SK-N-SH treated with all-trans-retinoic acid at 6 μM for 48 hours (cell line): ENCODE data around the gene DOLK.

Experiments
- ARNTL ChIP-seq: fragments of 450-650 bp; formaldehyde crosslinking; IDR thresholded peaks from 2 replicates; pipeline ENCODE4 v1.5.0; 2020; ENCODE audit warnings: low read depth, mild to moderate bottlenecking, moderate library complexity, borderline replicate concordance
- BACH2 ChIP-seq: fragments of 250-450 bp; sonication (Bioruptor Pico); IDR thresholded peaks from 2 replicates; pipeline ENCODE4 v1.9.0; 2021; ENCODE audit warnings: mild to moderate bottlenecking, borderline replicate concordance
- CREB5 ChIP-seq: fragments of 250-450 bp; sonication (Bioruptor Pico); IDR thresholded peaks from 2 replicates; pipeline ENCODE4 v1.5.1; 2020; ENCODE audit warnings: low read depth, mild to moderate bottlenecking, moderate library complexity
- CSDC2 ChIP-seq: fragments of 250-450 bp; sonication (Bioruptor Pico); IDR thresholded peaks from 2 replicates; pipeline ENCODE4 v1.5.0; 2020; ENCODE audit warnings: mild to moderate bottlenecking, moderate library complexity
- RARB ChIP-seq: fragments of 250-450 bp; sonication (Bioruptor Pico); IDR thresholded peaks from 2 replicates; pipeline ENCODE4 v1.8.0; 2021; ENCODE audit warnings: mild to moderate bottlenecking, moderate library complexity
- SNAI2 ChIP-seq: fragments of 250-450 bp; sonication (Bioruptor Pico); IDR thresholded peaks from 2 replicates; pipeline ENCODE4 v1.5.0; 2020; ENCODE audit warnings: mild to moderate bottlenecking, moderate library complexity
- TCF4 ChIP-seq: fragments of 250-450 bp; sonication (Bioruptor Pico); IDR thresholded peaks from 2 replicates; pipeline ENCODE4 v1.8.0; 2021; ENCODE audit warnings: mild to moderate bottlenecking, moderate library complexity, borderline replicate concordance
- TOX ChIP-seq: fragments of 250-450 bp; sonication (Bioruptor Pico); IDR thresholded peaks from 2 replicates; pipeline ENCODE4 v1.8.0; 2021; ENCODE audit warnings: mild to moderate bottlenecking, moderate library complexity, borderline replicate concordance
- TSHZ2 ChIP-seq: fragments of 250-450 bp; sonication (Bioruptor Pico); IDR thresholded peaks from 2 replicates; pipeline ENCODE4 v1.5.0; 2020; ENCODE audit warnings: mild to moderate bottlenecking, moderate library complexity
- ZFP30 ChIP-seq: fragments of 450-650 bp; formaldehyde crosslinking; IDR thresholded peaks from 2 replicates; pipeline ENCODE4 v1.5.0; 2022; ENCODE audit warnings: mild to moderate bottlenecking, moderate library complexity
- ZNF565 ChIP-seq: fragments of 450-650 bp; formaldehyde crosslinking; conservative IDR thresholded peaks from 2 replicates; pipeline ENCODE4 v1.5.0; 2020; ENCODE audit warnings: low read depth, mild to moderate bottlenecking, moderate library complexity
- ZNF70 ChIP-seq: fragments of 450-650 bp; formaldehyde crosslinking; IDR thresholded peaks from 2 replicates; pipeline ENCODE4 v1.5.0; 2020; ENCODE audit warnings: mild to moderate bottlenecking, moderate library complexity
- ZNF8 ChIP-seq: fragments of 450-650 bp; formaldehyde crosslinking; IDR thresholded peaks from 2 replicates; pipeline ENCODE4 v1.5.0; 2020; ENCODE audit warnings: mild to moderate bottlenecking, moderate library complexity
- TF ChIP-seq, protein P1 (sequence below): fragments of 250-450 bp; sonication (Bioruptor Pico); IDR thresholded peaks from 2 replicates; pipeline ENCODE4 v1.8.0; 2020; ENCODE audit warnings: mild to moderate bottlenecking, moderate library complexity, borderline replicate concordance

- TF ChIP-seq ZFP30 (CRISPR knock-in tag) (no peak), TOX (CRISPR knock-in tag) (no peak), CREB5 (CRISPR knock-in tag) (0 out of 2 replicates have a peak, but pooled peaks have one; percentile 24), RARB (CRISPR knock-in tag) (no peak), TCF4 (CRISPR knock-in tag) (no peak), BACH2 (no peak), ARNTL (CRISPR knock-in tag) (no peak), CSDC2 (no peak), SNAI2 (CRISPR knock-in tag) (peak; percentile 58; the same call in 1 of the 2 replicates), ZNF565 (CRISPR knock-in tag) (no peak), TSHZ2 (CRISPR knock-in tag) (no peak), ZNF8 (CRISPR knock-in tag) (no peak), ZNF70 (CRISPR knock-in tag) (no peak)
- TF ChIP-seq, protein P1, sequence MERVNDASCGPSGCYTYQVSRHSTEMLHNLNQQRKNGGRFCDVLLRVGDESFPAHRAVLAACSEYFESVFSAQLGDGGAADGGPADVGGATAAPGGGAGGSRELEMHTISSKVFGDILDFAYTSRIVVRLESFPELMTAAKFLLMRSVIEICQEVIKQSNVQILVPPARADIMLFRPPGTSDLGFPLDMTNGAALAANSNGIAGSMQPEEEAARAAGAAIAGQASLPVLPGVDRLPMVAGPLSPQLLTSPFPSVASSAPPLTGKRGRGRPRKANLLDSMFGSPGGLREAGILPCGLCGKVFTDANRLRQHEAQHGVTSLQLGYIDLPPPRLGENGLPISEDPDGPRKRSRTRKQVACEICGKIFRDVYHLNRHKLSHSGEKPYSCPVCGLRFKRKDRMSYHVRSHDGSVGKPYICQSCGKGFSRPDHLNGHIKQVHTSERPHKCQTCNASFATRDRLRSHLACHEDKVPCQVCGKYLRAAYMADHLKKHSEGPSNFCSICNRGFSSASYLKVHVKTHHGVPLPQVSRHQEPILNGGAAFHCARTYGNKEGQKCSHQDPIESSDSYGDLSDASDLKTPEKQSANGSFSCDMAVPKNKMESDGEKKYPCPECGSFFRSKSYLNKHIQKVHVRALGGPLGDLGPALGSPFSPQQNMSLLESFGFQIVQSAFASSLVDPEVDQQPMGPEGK (CRISPR knock-in tag) = no peak
These were observed 40.4 kb upstream of the DOLK start for GRCh38 chr9:128987805-128988204.
